ENCODE measurements around the gene NHSL2. TPM values are rescaled to one million over a fixed set of nuclear protein-coding genes. Genes with fewer than 3 reads are reported as not detected.
"Not testable (repeated sequence)": the region's sequence is repeated elsewhere in the genome, so short reads cannot be mapped to it uniquely, and the experiment has no call there.

The NHSL2 gene
- total RNA-seq = 5.7 TPM
- long read RNA-seq, partial matches to known transcripts = 1 of 4 reads
- long read RNA-seq, other reads (novel, unspliced or antisense) = 3 of 4 reads

DNA sequence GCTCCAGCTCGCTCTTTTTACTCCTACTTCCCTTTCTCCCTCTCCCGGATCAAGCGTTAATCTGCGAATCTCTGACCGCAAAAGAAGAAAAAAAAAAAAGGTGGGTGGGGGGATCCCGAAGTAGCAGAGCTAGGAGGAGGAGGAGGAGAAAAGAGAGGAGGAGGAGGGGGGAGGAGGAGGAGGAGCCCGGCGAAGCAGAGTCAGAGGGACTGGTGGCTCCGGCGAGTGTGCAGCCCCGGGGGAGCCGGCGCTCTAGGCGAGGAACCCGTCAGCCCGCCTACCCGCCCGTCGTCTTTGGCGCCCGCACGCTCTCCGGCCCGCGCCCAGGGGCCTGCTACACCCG lies at the start of gene NHSL2:
Gene NHSL2 (plus strand): TSS at position 203 of the 343 bp plus-strand sequence.
- intact Hi-C loops (cut with DNase I) = loop anchor here (10.0 kb wide), 1 partner anchor 214 kb away; no protein-coding TSS in a partner anchor
- ATAC-seq (peak; percentile 63), DNase-seq (ENCODE audit: missing footprints) (no peak)

DNA sequence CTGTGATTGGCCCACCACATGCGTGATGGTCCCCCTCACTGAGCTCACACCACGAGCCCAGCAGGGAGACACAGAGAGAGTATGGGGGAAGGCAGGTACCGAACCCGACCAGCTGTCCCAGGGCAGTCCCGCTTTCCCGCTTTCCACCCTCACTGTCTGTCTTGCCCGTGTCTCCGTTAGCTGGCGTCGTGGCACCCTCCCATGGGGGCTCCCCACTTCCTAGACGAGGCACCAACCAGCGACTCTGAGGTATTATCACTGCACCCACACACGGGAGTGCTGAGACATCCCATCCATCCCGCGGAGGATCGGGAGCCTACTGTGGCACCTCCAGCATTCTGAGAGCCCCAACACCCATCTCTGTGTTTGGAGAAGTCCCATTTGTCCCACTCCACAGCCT lies 43.0 kb upstream of the NHSL2 start:
- no peak for ATAC-seq
- no peak for DNase-seq (ENCODE audit: missing footprints)

DNA sequence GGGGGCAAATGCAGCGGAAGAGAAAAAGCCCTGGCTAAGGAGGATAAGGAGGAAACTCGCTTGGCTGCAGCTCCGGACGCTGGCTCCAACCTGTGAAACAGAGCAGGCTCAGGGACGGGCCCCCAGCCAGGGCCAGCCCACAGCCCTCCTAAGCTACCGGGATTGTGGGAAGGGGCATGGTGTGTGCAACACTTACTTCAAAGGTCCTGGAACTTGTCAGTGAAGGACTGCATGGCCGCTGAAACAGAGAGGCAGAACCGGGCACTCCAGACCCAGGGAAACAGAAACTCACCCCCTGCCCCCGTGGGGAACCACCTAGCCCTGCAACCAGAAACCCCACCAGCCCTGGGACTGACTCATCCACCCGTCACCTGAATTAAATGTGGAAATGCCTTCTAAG lies 41.1 kb upstream of the NHSL2 start:
- DNase-seq (ENCODE audit: missing footprints); ATAC-seq; intact Hi-C loops (cut with DNase I): not testable (repeated sequence)

More for the DNA sequence above, 43.0 kb upstream of the NHSL2 start:
- intact Hi-C loops (cut with DNase I) = no loop called here

DNA sequence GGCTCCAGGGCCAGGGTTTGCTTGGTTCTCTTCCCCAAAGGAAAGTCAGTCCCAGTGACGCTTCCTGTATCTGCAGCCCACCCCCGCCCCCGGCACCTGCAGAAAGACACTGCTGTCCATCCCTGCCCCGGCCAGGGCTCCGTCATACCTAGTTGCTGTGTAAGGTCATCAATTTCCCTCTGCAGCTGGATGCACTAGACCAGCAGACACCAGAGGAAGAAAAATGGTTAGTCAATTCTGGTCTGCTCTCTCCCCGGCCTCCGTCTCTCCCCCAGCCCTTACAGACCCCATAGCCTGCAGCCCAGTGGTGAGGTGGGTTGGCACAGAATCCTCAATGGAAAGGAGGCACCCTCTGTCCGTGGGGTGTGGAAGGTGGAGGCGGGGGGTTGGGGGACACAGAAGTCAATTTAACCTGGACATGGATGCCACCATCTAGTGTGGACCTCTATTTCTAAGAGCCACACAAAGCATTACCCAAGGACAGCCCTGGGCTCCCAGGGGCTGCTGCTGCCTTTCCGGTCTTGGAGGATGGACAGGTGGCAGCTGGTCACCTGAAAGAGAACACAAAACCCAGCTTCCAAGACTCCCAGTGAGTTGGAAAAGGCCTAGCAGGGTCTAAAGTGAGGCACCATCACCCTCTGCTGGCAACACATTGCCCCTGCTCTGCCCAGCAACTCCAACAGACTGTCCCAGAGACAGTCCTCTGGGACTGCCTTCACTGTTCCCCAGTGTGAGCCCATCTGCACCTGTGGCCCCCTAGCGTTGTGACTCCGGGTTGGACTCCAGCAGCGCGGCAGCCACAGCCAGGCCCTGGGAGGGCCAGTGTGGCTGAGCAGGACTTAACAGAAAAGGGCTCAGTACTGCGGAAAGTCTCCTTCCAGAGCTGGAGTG lies 40.2 kb upstream of the NHSL2 start:
- intact Hi-C loops (cut with DNase I) = no loop called here
- DNase-seq (ENCODE audit: missing footprints) (no peak), ATAC-seq (no peak)

DNA sequence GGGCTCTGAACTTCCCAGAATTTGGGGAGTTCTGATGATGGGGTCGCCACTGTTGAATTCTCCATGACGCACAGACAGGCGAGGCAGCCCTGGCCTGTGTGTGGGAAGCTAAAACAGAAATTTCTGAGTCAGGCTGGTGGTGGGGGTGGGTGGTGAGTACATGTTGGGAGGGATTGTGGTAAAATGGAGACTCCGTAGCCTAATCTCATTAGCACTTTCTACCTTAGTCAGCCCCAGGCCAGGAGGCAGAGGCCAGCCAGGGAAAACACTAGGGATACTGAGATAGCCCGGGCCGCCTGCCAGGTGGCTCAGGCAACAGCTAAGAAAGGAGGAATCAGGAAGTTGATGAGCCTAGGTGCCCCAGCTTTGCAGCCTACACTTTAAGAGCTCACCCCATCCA lies 39.3 kb upstream of the NHSL2 start:
- intact Hi-C loops (cut with DNase I) = no loop called here
- DNase-seq (ENCODE audit: missing footprints) (no peak), ATAC-seq (no peak)

DNA sequence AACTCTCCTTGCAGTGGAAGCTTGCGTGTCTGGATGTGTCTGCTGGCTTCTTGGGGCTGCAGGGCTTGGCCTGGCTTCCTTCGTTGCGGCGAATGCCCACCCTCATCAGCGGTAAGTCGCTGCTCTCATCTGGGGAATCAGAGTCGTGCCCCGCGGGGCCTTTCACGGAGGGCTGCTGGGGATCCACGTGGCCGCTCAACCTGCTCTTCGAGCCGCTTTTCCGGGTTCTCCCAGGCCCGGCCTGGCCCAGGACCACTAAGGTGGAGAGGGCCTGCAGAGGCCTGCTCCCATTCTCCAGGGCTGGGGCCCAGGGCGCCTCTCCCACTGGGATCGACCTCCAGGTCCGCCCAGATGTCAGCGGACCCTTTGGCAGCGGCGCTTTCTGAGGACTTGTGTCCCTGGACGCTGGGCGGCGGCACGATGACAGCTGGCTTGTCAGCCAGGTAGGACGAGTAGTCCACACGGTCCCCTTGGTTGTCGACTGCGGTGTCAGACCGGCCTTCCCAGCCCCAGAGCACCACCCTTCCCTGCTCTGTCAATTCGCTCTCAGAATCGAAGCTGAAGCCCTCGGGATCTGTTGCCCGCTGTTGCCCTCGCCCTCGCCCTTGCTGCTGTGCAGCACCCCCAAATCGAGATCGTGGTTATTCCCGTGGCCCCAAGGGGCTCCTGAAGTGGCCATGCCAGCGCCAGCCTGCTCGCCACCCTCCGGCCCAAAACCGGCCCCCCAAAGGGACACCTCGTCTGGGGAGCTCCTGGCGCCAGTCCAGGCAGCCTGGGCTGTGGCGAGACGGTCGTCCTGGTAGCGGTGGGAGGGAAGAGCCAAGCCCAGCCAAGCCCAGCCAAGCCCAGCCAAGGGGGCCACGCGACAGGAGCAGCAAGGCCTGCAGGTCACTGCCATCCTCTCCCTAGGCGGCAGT lies 37.8 kb upstream of the NHSL2 start:
- ATAC-seq = no peak
- intact Hi-C loops (cut with DNase I) = no loop called here
- DNase-seq (ENCODE audit: missing footprints) = no peak

DNA sequence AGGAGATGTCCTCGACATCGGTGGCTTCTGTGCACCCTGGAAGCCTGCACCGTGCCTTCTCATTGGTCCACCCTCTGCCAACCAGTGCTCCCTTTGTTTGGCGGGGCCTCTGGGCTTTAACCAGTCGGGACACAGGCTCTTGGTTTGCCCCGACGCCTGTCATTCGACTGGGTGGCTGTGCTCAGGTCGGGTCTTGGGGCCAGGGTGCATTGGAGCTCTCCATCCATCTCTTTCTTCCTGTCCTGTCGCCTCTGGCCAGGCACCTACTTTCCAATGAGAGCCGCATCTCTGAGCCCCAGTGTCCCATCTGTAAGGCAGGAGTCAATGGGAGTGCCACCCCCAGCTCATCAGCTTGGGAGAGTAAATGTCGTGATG lies 37.2 kb upstream of the NHSL2 start:
- DNase-seq (ENCODE audit: missing footprints) = no peak
- intact Hi-C loops (cut with DNase I) = no loop called here
- ATAC-seq = no peak

DNA sequence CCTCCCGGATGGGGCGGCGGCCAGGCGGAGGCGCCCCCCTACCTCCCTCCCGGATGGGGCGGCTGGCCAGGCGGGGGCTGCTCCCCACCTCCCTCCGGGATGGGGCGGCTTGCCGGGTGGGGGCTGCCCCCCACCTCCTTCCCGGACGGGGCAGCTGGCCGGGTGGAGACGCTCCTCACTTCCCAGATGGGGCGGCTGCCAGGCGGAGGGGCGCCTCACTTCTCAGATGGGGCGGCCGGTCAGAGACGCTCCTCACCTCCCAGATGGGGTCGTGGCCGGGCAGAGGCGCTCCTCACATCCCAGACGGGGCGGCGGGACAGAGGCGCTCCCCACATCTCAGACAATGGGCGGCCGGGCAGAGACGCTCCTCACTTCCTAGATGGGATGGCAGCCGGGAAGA lies 33.8 kb upstream of the NHSL2 start:
- ATAC-seq = not testable (repeated sequence)

DNA sequence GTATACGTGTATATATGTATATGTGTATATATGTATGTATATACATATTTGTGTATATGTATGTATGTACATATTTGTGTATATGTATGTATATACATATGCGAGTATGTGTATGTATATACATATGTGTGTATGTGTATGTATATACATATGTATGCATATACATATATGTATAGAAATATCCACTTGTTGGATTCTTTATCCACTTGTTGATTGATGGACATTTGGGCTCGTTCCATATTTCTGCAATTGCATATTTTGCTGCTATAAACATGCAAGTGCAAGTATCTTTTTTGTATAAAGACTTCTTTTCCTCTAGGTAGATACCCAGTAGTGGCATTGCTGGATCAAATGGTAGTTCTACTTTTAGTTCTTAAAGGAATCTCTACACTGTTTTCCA lies 25.5 kb upstream of the NHSL2 start:
- DNase-seq (ENCODE audit: missing footprints) (no peak), ATAC-seq (no peak)
- intact Hi-C loops (cut with DNase I) = no loop called here

More for the DNA sequence above, 33.8 kb upstream of the NHSL2 start:
- intact Hi-C loops (cut with DNase I); DNase-seq (ENCODE audit: missing footprints): not testable (repeated sequence)

DNA sequence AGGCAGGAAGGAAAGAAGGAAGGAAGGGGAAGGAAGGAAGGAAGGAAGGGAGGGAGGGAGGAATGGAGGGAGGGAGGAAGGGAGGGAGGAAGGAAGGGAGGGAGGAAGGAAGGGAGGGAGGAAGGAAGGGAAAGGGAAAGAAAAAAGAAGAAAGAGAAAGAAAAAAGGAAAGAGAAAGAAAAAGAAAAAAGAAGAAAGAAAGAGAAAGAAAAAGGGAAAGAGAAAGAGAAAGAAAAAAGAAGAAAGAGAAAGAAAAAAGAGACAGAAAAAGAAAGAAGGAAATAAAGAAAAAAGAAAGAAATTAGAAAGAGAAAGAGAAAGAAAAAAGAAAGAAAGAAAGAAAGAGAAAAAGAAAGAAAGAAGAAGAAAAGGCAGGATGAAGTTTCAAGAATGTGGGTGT lies 15.0 kb upstream of the NHSL2 start:
- DNase-seq (ENCODE audit: missing footprints) (no peak), ATAC-seq (no peak)
- intact Hi-C loops (cut with DNase I) = no loop called here

DNA sequence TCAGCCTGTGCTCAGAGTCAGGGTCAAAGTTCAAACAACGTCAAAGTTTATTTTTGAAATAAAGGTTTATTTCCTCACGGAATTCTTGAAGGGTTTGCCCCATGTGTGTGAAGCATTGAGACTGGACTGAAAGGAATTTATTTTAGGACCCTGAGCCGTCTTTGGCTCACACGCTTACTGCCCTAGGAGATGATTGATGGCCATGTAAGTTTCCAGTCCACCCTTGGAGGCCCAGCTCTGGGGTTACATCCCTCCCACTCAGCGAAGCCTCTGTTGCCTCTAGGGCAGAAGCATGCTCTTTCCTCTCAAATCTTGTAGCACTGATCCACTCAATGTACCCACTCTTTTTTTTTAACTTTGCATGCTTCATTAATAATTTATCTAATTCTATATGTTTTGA lies 4.5 kb upstream of the NHSL2 start:
- intact Hi-C loops (cut with DNase I) = no loop called here
- DNase-seq (ENCODE audit: missing footprints) (no peak), ATAC-seq (no peak)

DNA sequence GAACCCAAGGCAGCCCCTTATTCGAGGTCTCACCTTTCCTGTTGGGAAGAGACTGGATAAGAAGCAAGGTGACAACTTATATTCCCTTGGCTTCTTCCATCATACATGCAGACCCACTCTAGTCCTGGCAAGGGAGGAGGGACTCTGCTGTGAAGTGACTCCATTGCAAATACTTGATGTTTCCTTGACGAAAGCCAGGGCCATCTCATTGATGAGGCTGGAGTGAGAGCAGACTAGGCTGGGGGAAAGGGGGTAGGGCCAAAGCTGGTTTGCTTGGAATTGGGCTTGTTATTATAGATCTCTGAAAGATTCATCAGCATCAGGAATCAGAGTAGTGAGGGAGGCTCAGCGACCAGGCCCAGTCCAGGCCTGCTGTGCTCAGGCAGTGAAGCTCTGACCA lies 2.3 kb upstream of the NHSL2 start:
- intact Hi-C loops (cut with DNase I) = no loop called here
- DNase-seq (ENCODE audit: missing footprints) (no peak), ATAC-seq (no peak)

DNA sequence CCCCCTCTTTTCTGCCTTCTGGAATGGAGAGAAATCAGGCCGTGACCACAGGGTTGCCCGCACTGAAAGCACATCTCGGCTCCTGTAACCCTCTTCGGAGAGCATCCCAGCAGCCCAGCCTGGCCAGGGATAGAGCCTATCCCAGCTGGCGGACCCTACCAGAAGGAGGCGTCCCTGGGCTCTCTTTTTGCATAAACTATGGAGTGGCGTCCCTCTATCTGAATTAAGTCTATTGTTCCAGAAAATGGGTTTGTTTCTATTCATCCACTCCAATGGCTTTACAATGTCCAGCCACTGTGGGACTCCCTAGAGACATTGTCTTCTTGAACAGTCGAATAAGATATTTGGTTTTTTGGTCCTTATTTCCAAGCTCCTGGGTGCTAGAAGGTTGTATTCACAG lies 689 bp upstream of the NHSL2 start:
- DNase-seq (ENCODE audit: missing footprints) = no peak
- ATAC-seq = peak; percentile 67
- intact Hi-C loops (cut with DNase I) = loop anchor here (10.0 kb wide), 1 partner anchor 215 kb away; no protein-coding TSS in a partner anchor

DNA sequence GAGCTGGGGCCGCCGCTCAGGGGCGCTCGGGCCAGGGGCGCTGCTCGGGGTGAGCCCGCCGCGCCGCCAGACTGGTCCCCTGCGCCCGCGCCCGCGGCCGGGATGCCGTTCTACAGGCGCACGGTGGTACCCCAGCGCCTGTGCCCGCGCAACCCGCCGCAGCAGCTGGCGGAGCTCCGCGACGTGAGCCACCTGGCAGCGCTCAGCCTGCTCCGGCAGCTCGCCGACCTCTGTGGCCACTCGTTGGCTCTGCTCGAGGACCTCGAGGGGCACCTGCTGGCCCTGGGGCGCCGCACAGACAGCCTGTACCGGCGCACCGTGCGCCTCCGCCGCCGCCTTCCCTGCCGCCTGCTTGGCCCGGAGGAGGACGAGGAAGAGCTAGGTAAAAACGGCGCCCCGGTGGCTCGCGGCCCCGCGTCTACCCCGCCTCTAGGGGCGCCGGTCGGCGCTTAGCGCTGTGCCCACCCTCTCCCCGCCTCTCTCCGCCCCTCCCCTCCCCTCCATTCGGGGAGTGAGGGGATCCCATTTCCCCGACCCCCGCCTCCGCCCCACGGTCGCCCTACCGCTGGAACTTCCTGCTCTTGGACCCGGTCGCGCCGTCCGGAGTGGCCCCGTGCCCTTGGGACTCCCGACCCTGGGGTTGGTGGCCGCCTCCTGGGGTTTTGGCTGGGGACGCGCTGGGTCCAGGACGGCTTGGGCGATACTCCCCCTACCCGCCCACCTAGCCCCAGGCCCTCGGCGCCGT lies 513 bp downstream of the NHSL2 start:
- DNase-seq (ENCODE audit: missing footprints) (no peak), ATAC-seq (peak; percentile 54)

DNA sequence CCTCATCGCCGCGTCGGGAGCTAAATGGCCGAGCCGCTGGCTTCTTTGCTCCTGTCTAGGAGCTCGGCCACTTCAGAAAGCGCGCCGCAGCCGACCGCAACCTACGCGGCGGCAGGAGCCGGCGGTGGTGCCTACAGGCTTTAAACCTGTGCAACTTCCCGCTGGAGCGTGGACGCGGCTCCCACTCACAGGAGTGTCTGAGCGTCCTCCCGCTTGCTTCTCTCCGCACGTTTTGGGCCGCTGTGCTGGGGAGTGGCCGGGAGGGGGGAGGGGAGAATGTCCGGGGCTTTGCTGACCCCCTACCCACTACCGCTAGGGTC lies 1.0 kb downstream of the NHSL2 start:
- ATAC-seq (peak; percentile 28), DNase-seq (ENCODE audit: missing footprints) (no peak)
- intact Hi-C loops (cut with DNase I) = loop anchor here (10.0 kb wide), 1 partner anchor 213 kb away; no protein-coding TSS in a partner anchor

More for the DNA sequence above, 513 bp downstream of the NHSL2 start:
- intact Hi-C loops (cut with DNase I) = loop anchor here (10.0 kb wide), 1 partner anchor 214 kb away; no protein-coding TSS in a partner anchor

DNA sequence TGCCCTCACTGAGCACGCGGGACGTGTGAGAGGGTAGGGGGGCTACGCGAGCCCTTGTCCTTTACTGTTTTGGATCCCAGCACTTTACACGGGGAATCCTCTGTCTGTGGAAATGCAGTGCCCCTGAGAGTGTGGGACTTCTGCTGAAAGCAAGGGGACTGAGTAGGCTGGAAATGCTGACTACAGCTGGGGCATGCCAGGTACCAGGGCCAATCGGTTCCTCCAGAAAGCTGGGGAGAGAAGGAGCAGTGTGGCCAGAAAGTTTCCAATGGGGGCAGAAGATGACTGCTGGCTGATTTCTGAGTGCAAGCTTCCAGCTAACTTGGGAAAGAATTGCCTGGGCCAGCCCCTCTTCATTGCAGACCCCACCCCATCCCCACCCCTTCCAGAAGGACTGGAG lies 1.5 kb downstream of the NHSL2 start:
- intact Hi-C loops (cut with DNase I) = loop anchor here (10.0 kb wide), 1 partner anchor 213 kb away; no protein-coding TSS in a partner anchor
- no peak for DNase-seq (ENCODE audit: missing footprints)
- no peak for ATAC-seq

DNA sequence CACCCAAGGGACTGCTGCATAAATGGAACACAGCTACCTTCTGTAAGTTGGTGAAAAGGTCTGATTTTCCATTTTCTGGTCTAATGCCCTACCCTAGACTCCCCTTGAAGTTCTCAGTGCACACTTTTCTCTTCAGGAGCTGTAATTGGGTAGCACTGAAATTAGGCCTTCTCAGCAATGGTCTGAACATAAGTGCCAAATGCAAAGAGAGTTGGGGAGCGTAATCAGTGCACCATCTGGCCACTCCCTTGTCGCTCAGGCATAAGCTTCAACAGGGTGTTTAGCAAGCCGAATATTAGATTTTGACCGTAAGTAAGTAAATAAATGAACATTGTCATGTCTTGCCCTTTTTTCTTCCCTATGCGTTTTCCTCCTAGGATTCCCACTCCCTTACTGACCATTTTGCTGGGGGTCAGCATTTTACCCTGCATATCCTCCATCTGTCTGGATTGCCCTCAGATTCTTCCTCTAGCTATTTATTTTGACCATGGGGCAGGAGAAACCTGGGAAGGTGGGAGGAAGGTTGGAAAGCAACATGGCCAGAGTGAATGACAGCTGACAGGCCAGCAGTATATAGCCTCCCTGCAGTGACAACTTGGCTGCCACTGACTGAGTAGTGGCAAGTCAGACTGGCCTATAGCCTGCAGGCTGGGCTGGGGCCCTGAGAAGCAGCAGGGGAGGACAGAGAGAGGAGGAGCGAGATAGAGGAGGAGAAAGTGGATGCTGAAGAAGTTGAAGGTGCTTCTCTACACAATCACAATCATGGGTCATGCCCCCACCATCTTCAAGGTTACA lies 2.7 kb downstream of the NHSL2 start:
- ATAC-seq (no peak), DNase-seq (ENCODE audit: missing footprints) (no peak)
- intact Hi-C loops (cut with DNase I) = loop anchor here (10.0 kb wide), 1 partner anchor 211 kb away; no protein-coding TSS in a partner anchor
